GM19372 (cell line): Measurements from ENCODE around the gene IFITM10.

Experiments used
- ATAC-seq: cut with Tn5 transposase; IDR thresholded peaks from one replicate; pipeline ENCODE4 v1.9.1; 2021; ENCODE audit warnings: mild to moderate bottlenecking, low read depth, moderate library complexity; ENCODE audit not compliant: unreplicated experiment

The IFITM10 gene

GRCh38 chr11:1727096-1727690 lies 23.2 kb downstream of the IFITM10 start:
- ATAC-seq: no peak

GRCh38 chr11:1719781-1720180 lies 30.6 kb downstream of the IFITM10 start:
- no peak for ATAC-seq

- no peak for ATAC-seq
Measured at GRCh38 chr11:1718326-1718725, 32.1 kb downstream of the IFITM10 start.

GRCh38 chr11:1717745-1718144 lies 32.6 kb downstream of the IFITM10 start:
- no peak for ATAC-seq

- no peak for ATAC-seq
Measured at GRCh38 chr11:1714908-1715885, 35.2 kb downstream of the IFITM10 start.

GRCh38 chr11:1708716-1709115 lies 41.7 kb downstream of the IFITM10 start:
- ATAC-seq: no peak

GRCh38 chr11:1707751-1708150 lies 42.6 kb downstream of the IFITM10 start:
- no peak for ATAC-seq

- no peak for ATAC-seq
Measured at GRCh38 chr11:1706634-1707400, 43.6 kb downstream of the IFITM10 start.

GRCh38 chr11:1705126-1706052 lies 45.0 kb downstream of the IFITM10 start:
- no peak for ATAC-seq

GRCh38 chr11:1703146-1703545 lies 47.2 kb downstream of the IFITM10 start:
- no peak for ATAC-seq

- no peak for ATAC-seq
Measured at GRCh38 chr11:1702506-1702905, 47.9 kb downstream of the IFITM10 start.

GRCh38 chr11:1701091-1701807 lies 49.1 kb downstream of the IFITM10 start:
- ATAC-seq: no peak

GRCh38 chr11:1699771-1700170 lies 50.6 kb downstream of the IFITM10 start:
- no peak for ATAC-seq

GRCh38 chr11:1696608-1697570 lies 53.5 kb downstream of the IFITM10 start, which contains the start of gene KRTAP5-6:
Gene KRTAP5-6, plus strand, starts transcription at chr11:1697195. Its CDS starts 51 bp downstream, at chr11:1697246.
- no peak for ATAC-seq

GRCh38 chr11:1695548-1696108 lies 54.8 kb downstream of the IFITM10 start:
- ATAC-seq: no peak

GRCh38 chr11:1694846-1695547 lies 55.4 kb downstream of the IFITM10 start:
- ATAC-seq: no peak
